Effector CD4-positive, alpha-beta T cell (primary cell): ENCODE data around the gene NPAT.
"Not testable (repeated sequence)": the region's sequence is repeated elsewhere in the genome, so short reads cannot be mapped to it uniquely, and the experiment has no call there.

ENCODE experiments used
- DNase-seq: peaks from one replicate; pipeline ENCODE4 v3.0.0-alpha.2; 2020

NPAT gene

DNA sequence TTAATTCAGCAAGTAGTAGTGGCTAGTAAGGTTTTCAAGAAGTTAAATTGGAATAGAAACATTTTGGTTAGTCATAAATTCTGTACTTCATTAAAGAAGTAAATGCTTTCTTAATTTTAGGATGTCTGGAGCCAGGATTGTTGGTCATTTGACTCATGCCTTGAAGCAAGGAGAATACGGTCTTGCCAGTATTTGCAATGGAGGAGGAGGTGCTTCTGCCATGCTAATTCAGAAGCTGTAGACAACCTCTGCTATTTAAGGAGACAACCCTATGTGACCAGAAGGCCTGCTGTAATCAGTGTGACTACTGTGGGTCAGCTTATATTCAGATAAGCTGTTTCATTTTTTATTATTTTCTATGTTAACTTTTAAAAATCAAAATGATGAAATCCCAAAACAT lies 75.3 kb downstream of the NPAT start:
- DNase-seq: no peak

DNA sequence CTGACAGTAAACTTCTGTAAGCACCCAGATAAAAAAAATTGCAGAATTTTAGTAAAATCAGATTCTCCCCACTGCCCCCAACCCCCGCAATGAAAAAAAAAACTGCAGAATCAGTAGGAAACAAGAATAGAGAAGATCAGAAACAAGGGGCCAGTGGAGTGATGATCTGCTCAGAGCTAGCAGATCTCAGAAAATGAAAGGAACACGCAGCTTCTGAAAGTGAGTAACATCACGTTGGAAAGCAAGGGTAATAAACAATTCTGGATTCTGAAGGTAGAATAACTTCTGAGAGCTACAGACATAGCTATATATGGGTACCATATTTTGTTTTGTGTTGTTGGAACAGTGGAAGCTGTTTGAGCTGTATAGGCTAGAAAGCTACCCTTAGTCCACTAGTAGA lies 77.8 kb downstream of the NPAT start:
- no peak for DNase-seq

DNA sequence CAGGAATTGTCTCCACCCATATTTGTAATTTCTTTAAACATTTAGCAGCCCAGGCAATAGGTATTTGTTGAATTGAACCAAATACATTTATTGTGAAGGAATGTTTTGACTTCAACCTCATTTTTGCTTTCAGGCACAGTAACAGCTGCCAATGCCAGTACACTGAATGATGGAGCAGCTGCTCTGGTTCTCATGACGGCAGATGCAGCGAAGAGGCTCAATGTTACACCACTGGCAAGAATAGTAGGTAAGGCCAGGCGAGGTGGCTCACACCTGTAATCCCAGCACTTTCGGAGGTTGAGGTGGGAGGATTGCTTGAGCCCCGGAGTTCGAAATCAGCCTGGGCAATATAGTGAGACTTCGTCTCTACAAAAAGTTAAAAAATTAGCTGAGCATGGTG lies 80.1 kb downstream of the NPAT start:
- no peak for DNase-seq

DNA sequence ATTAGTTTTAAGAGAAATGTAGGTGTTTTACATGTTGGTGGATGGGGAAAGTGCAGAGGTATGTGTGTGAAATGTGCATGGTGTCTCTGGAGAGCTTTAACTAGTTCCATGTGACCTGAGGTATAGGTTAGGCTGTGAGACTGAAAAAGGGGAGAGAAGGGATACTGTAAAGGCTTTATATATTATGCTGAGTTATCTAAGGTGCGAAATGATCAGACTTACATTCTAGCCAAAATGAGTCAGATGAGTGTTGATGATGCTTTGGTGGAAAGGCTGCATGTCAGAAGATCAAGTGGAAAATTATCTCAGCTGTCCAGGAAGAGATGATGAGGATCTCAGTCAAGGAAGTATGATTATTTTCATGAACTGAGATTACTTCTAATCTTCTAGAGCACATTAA lies 85.2 kb downstream of the NPAT start:
- DNase-seq: no peak

DNA sequence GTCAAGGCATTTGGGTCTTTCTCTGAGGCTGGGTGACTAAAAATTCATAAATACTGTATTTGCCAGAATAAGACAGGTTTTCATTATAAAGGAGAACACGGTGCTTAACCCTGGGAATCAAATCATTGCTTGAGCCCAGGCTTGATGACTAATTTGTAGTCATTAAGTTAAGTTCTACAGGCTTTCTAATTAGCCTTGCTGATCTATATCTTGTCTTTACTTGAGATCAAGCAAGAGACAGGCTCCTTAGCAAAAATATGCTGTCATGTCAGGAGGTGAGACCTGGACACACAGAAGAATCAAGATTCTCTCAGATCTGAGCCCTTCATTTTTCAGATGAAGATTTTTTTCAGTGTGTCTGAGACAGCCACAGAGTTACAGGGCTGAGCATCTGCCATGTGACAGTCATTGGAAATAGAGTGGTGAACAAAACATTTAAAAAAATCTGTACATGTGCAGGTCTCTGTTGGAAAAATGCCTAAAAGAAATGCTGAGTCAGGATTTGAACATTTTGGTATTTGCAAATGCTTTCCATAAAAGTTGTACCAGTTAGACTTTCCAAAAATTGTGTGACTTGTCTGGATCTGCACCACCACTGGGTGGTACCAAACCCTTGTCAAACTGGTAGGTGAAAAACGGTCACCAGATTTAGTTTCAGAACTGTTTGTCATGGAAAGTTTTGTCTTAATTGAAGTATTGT lies 86.4 kb downstream of the NPAT start:
- no peak for DNase-seq

DNA sequence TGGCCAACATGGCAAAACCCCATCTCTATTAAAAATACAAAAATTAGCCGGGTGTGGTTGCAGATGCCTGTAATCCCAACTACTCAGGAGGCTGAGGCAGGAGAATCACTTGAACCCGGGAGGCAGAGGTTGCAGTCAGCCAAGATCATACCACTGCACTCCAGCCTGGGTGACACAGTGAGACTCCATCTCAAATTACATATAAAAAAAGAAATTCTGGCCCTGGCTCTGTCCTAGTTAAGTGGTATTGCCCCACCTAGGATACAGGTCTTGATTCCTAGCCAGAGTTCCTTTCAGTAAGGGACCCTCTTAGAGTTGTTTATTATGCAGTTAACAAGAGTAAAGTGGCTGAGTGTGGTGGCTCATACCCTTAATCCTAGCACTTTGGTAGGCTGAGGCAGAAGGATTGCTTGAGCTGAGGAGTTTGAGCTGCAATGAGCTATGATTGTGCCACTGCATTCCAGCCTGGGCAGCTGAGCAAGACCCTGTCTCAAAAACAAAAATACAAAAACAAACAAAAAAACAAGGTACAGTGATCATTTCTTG lies 89.4 kb downstream of the NPAT start:
- not testable (repeated sequence) for DNase-seq

DNA sequence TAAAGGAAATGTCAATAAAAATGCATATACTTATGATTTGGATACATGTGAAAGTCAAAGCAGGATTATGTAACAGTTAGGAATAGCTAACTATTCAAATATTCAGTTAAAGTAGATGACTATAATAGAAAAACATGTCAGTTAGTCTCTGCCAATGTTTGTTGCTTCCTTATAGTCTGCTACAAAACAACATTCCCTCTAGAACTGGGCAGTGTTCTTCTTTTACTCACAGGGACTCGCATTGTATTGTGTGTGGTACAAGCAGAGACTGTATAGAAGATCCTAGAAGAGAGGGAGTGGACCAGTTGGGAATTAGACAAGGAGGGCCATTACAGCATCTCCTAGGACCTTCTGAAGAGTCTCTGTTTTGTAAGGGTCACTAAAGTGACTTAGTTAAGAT lies 90.4 kb downstream of the NPAT start:
- DNase-seq: no peak

DNA sequence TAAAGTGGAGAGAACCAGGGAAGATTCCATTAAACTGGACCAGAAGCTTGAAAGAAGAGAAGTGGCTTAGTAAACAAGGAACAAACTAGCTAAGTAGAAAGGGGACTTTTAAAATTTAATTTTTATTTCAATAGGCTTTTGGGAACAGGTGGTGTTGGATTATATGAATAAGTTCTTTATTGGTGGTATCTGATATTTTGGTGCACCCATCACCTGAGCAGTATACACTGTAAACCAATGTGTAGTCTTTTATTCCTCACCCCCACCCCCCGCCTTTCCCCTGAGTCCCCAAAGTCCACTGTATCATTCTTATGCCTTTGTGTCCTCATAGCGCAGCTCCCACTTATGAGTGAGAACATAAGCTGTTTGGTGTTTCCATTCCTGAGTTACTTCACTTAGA lies 93.7 kb downstream of the NPAT start:
- no peak for DNase-seq

DNA sequence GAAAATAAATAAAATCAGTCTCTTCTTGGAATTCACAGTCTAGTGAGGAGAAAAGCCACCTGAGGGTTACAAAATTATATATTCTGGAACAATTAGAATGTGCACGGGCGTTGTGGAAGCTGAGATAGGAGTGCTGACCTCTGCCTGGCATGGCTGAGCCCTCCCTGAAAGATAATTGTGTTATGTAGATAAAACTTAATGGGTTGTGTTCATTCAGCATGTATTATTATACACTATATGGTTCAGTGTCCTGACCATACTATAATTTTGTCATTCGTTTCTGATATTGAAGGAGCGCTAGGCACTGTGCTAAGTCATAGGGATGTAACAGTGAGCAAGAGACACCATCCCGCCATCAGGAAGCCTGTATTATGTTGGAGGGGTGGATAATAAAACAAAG lies 97.3 kb downstream of the NPAT start:
- DNase-seq: no peak

DNA sequence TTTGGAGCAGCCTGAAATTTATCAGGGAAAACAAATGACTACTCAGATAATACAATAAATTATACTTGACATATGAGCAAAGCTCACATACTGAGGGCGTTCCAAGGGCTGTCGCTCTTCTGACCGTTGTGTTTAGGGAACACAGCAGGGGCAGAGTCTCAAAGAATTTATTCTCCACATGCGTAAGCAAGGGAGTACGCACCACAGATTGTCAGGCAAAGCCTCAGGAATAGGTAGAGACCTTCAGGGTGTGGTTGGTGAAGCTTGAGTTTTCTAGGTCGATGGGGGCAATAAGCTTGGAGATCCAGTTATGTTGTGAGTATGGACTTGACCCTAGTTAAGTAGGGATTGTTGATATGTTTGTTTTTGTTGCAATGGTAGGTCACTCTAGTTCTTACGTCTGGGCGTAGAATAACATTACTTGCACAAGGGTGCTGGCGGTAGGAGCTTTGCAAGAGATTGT lies 100.2 kb downstream of the NPAT start:
- no peak for DNase-seq

DNA sequence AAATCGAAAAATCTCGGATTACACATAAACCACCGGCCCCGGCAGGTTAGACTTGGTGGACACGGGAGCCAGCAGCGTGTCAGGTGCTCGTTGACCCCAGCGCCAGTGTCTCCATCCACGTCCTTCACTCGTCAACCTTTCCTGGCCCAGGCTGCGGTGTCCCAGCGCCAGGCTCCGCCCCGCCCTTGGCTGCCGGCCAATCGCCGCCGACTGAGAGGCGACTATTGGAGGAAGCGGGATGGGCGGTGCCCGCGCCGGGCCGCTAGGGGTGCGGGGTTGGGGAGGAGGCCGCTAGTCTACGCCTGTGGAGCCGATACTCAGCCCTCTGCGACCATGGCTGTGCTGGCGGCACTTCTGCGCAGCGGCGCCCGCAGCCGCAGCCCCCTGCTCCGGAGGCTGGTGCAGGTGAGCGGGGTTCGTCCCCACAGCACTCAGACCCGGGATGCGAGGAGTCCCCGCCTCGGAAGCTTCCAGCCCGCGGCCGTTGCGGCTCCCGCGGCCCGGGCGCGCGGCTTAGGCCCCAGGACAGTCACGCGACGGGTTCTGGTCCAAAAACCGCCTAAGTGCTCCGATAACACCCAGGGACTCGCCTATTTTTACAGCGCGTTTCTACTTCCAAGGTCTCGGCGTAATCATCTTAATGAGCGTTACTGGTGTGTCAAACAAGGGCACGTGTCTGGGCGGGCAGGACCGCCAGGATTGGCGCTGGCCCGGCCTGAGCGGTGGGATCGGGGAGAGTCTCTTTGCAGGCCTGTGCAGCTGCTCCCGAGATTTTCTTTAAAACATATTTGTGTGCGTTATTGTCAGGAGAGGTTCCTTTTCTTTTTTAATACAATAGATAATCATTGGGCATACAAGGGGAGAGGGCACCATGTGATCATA lies 100.9 kb downstream of the NPAT start, which contains the start of gene ACAT1:
Gene ACAT1, plus strand, starts transcription at position 294 of the 882 bp plus-strand sequence. Its CDS starts 40 bp downstream, at position 334.
- peak; percentile 96 for DNase-seq

DNA sequence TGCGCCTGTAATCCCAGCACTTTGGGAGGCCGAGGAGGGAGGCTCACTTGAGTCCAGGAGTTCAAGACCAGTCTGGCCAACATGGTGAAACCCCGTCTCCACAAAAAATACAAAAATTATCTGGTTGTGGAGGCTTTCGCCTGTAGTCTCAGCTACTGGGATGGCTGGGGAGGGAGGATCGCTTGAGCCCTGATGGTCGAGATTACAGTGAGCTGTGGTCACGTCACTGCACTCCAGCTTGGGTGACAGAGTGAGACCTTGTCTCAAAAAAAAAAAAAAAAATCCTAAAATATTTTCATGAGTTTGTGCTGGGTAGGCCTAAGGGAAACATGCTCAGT lies 101.5 kb downstream of the NPAT start:
- DNase-seq: not testable (repeated sequence)

DNA sequence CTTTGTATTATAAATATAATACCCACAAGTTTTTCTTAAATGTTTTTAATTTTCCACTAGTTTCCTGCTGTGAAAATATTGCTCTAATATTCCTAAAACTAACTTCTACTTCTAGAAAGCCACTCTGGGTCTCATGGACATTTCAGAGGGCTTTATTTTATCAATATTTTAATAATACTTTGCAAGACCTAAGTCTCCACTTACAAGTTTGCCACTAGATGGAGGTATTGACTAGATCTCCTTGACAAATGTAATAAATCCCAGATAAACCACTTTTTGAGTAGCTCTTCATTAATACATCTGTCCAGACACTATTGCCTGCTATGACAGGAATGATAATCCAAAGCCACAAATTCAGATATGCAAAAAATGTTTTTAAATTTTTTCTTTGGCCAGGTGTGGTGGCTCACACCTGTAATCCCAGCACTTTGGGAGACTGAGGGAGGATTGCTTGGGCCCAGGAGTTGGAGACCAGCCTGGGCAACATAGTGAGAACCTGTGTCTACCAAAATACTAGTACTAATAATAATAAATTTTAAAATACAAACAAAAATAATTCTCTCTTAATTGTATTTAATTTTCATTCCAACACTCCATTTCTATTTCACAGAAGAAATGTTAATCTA lies 104.6 kb downstream of the NPAT start:
- no peak for DNase-seq

DNA sequence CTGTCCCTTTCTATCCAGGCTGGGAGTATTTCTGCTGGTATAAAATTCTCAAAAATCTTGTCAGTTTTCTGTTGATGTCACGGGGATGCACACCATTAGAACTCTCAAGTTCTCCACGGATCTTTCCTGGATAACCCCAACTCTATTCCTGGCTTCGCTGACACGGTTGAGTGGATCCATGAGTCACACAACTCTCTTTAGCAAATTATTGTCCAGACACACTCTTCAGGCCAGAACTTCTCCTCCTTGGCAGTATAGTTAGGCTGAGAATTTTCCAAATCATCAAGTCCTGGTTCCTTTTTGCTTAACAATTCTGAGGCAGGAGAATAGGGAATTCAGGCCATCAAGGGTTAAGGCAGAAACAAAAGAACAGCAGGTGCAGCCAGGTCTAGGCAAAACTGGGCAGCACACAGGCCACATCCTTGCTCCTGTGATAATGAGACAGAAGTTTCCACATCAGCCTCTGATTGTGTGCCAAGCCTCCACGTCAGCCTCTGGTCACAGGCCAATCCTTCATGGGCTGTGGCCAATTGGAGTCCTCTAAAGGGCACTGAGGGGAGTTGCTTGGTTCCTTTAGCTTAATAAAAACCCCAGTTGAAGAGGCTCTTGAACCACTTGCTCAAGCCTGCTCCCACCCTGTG lies 106.8 kb downstream of the NPAT start:
- no peak for DNase-seq

DNA sequence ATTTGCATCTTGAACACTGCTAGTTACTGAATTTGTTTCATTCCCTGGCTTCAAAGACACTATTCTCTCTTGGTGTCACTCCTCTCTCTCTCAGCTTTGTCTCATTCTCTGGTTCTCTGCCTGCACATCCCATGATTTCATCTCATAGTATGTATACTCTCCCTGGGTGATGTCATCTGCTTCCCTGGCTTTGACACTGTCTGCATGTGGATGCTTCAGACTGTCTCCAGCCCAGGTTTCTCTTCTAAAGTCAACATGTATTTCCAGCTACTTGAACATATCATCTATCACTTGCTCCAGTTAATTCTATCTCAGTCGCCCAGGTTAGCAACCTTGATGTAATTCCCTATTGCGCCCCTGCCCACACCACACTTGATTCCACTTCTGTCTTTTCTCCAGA lies 110.4 kb downstream of the NPAT start:
- DNase-seq: no peak

DNA sequence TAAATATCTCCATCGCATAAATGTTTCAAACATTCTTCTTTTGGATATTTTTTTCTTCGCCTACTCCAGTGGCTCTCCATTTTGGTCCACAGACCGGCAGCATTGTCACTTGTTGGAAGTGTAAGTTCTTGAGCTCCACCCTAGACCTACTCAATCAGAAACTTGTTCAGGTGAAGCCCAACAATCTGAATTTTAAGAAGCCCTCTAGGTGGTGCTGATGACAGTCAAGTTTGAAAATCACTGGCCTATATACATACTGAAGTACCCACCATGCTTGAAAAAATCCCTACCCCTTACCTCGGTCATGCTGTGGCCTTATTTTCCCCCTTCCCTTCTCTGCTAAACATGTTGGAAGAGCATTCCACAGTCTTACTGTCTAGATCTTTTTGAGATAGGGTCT lies 111.3 kb downstream of the NPAT start:
- no peak for DNase-seq
